PC-3 (cell line): ENCODE data around the gene GMDS. TPM values are rescaled to one million over a fixed set of nuclear protein-coding genes. Genes with fewer than 3 reads are reported as not detected.

Experiments
- ATAC-seq: fragments of 200-7000 bp; cut with Tn5 transposase; 2 replicates; pipeline ENCODE4 v1.9.1; 2020; ENCODE audit warnings: mild to moderate bottlenecking, moderate library complexity
- BruUV-seq: library from RNA; stranded (reverse); fragments of 400-500 nt; replicated peaks from 2 replicates; lab custom pipeline; 2021; lab: Mats Ljungman, UMichigan
- CTCF ChIA-PET: fragments of 300-600 bp; sonication (Branson Sonifier 250); formaldehyde crosslinking; loops from one replicate; lab custom pipeline; 2022; ENCODE audit warnings: antibody characterized with exemption; lab: Charles Lee
- POLR2A ChIA-PET: fragments of 300-600 bp; sonication (Branson Sonifier 250); formaldehyde crosslinking; loops from one replicate; lab custom pipeline; 2022; ENCODE audit warnings: antibody characterized with exemption; ENCODE audit not compliant: unreplicated experiment; lab: Charles Lee
- DNase-seq: peaks from one replicate; pipeline ENCODE4 v3.0.0-alpha.2; 2015
- H2AFZ ChIP-seq: fragments of 300-600 bp; sonication (generic); 2 replicates; pipeline ENCODE4 v1.6.0; 2016; ENCODE audit warnings: antibody characterized with exemption, low read length
- H3F3A ChIP-seq: fragments of 300-600 bp; sonication (generic); one replicate; pipeline ENCODE4 v1.6.0; 2017; ENCODE audit warnings: antibody characterized with exemption, low read length, control low read depth, mild to moderate bottlenecking; ENCODE audit not compliant: unreplicated experiment
- H3K27ac ChIP-seq: fragments of 300-600 bp; sonication (generic); 2 replicates; pipeline ENCODE4 v1.5.1; 2016; ENCODE audit warnings: mild to moderate bottlenecking, low read length
- H3K27me3 ChIP-seq: fragments of 300-600 bp; sonication (generic); 2 replicates; pipeline ENCODE4 v1.6.1; 2016; ENCODE audit warnings: low read length, mixed read lengths
- H3K36me3 ChIP-seq: fragments of 300-600 bp; sonication (generic); 2 replicates; pipeline ENCODE4 v1.6.1; 2016; ENCODE audit warnings: low read depth, mixed run types, low read length, mixed read lengths
- H3K4me1 ChIP-seq: fragments of 300-600 bp; sonication (generic); 2 replicates; pipeline ENCODE4 v1.5.1; 2016; ENCODE audit warnings: low read length; ENCODE audit not compliant: insufficient read depth
- H3K4me2 ChIP-seq: fragments of 300-600 bp; sonication (generic); 2 replicates; pipeline ENCODE4 v1.6.0; 2016; ENCODE audit warnings: low read length
- H3K4me3 ChIP-seq: fragments of 300-600 bp; sonication (generic); 2 replicates; pipeline ENCODE4 v1.5.1; 2016; ENCODE audit warnings: mild to moderate bottlenecking, low read length, mixed read lengths
- H3K79me2 ChIP-seq: fragments of 300-600 bp; sonication (generic); 2 replicates; pipeline ENCODE4 v1.6.1; 2017; ENCODE audit warnings: low read length, mixed read lengths
- H3K9ac ChIP-seq: fragments of 300-600 bp; sonication (generic); 2 replicates; pipeline ENCODE4 v1.6.0; 2016; ENCODE audit warnings: mild to moderate bottlenecking, low read length
- H3K9me2 ChIP-seq: fragments of 300-600 bp; sonication (generic); replicated peaks from 2 replicates; pipeline ENCODE4 v1.6.1; 2016; ENCODE audit warnings: mixed run types, low read length, mixed read lengths
- H3K9me3 ChIP-seq: fragments of 300-600 bp; sonication (generic); 2 replicates; pipeline ENCODE4 v1.6.1; 2016; ENCODE audit warnings: low read length, mixed read lengths
- H4K20me1 ChIP-seq: fragments of 300-600 bp; sonication (generic); 2 replicates; pipeline ENCODE4 v1.6.1; 2016; ENCODE audit warnings: low read length, mixed read lengths
- EZH2 ChIP-seq: fragments of 300-600 bp; sonication (generic); IDR thresholded peaks from one replicate; pipeline ENCODE4 v1.6.1; 2017; ENCODE audit warnings: antibody characterized with exemption, mild to moderate bottlenecking, low read length; ENCODE audit not compliant: unreplicated experiment
- EZH2phosphoT487 ChIP-seq: fragments of 300-600 bp; sonication (generic); IDR thresholded peaks from 2 replicates; pipeline ENCODE4 v1.6.1; 2018; ENCODE audit warnings: mild to moderate bottlenecking, antibody characterized with exemption, low read length, borderline replicate concordance
- intact Hi-C: fragments of 100-400 bp; cut with micrococcal nuclease; formaldehyde crosslinking; loops from 2 replicates; pipeline ENCODE4 v1.9.0; 2023
- total RNA-seq: library from RNA; depleted of rRNA; stranded (reverse); fragments of >200 nt; gene quantifications from 2 replicates; pipeline ENCODE4 v1.2.3, GENCODE V29; 2014
- TF ChIP-seq, protein P1 (sequence below): fragments of 300-600 bp; sonication (generic); conservative IDR thresholded peaks from 2 replicates; pipeline ENCODE4 v1.5.1; 2017; ENCODE audit warnings: antibody characterized with exemption, low read depth, mild to moderate bottlenecking, low read length

Gene GMDS
- total RNA-seq, 1 experiment from 2014 or later, result 18.3 TPM

DNA sequence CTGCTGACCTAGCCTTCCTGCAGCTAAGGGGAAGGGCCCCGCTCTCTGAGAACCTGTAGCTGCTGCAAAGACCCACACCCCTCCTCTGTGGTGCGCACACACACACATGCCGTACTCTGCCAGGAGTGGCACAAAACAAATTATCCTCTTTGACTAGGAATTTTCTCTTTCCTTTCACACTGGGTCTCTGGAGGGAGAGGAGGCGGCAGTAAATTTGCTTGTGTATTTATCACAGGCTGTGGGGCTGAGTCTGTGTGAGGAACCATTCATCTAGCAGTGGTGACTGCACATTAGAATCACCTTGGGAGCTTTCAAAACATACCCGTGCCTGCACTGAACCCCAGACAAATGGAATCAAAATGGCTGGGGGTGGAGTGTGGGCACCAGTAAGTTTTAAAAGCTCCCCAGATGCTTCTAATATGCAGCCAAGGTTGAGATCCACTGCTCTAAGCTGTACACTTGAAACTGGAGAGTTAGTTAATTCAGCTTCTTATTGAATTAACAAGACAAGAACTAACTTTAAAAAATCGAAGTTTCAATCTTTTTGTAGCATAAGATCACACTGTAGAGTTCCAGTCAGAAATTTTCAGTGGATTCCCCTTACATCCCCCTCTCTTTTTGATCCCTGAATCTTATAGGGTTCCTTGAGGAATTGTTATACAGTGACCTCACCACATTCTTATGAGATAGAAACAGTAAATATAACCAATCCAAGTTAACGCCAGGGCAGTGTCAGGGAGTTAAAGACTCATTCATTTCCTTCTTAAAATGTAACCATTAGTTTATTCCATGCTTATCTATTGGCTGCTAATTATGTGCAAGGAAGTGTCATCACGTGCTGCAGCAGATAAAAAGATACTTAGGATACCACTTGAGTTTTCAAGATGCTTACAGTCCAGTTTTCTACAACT is 29.8 kb upstream of the GMDS start:
- Histone ChIP-seq H3K4me2 (no peak overlapping the region), H3K4me1 (no peaks in the 10 kb centered on the region), H3K9me2 (no peaks in the 10 kb centered on the region), H3K27ac (no peak overlapping the region), H2AFZ (no peak overlapping the region), H3K9me3 (0 out of 2 replicates have a peak, but pooled peaks cover 6% of the 10 kb centered on the region), H4K20me1 (no peaks in the 10 kb centered on the region), H3K27me3 (no peaks in the 10 kb centered on the region), H3F3A (no peaks in the 10 kb centered on the region), H3K36me3 (no peaks in the 10 kb centered on the region), H3K79me2 (no peaks in the 10 kb centered on the region), H3K4me3 (no peak overlapping the region), H3K9ac (no peak overlapping the region)
- ChIA-PET POLR2A (no interaction called here), CTCF (no interaction called here)
- TF ChIP-seq EZH2, result no peak
- TF ChIP-seq EZH2phosphoT487, result no peak
- TF ChIP-seq, protein P1, sequence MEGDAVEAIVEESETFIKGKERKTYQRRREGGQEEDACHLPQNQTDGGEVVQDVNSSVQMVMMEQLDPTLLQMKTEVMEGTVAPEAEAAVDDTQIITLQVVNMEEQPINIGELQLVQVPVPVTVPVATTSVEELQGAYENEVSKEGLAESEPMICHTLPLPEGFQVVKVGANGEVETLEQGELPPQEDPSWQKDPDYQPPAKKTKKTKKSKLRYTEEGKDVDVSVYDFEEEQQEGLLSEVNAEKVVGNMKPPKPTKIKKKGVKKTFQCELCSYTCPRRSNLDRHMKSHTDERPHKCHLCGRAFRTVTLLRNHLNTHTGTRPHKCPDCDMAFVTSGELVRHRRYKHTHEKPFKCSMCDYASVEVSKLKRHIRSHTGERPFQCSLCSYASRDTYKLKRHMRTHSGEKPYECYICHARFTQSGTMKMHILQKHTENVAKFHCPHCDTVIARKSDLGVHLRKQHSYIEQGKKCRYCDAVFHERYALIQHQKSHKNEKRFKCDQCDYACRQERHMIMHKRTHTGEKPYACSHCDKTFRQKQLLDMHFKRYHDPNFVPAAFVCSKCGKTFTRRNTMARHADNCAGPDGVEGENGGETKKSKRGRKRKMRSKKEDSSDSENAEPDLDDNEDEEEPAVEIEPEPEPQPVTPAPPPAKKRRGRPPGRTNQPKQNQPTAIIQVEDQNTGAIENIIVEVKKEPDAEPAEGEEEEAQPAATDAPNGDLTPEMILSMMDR, result no peak
- BruUV-seq, result no TSS peak
- DNase-seq, result no peak
- intact Hi-C loops, result no loop called here
- ATAC-seq, result no peak

GRCh38 chr6:2272696-2273095 is 27.3 kb upstream of the GMDS start:
- Histone ChIP-seq H3K4me1 (no peaks in the 10 kb centered on the region), H3K27ac (no peak overlapping the region), H4K20me1 (no peaks in the 10 kb centered on the region), H3K9me3 (no peaks in the 10 kb centered on the region), H3K36me3 (no peaks in the 10 kb centered on the region), H3K9me2 (no peaks in the 10 kb centered on the region), H2AFZ (no peak overlapping the region), H3K79me2 (no peaks in the 10 kb centered on the region), H3K4me3 (no peak overlapping the region), H3K27me3 (no peaks in the 10 kb centered on the region), H3K9ac (no peak overlapping the region), H3K4me2 (no peak overlapping the region), H3F3A (no peaks in the 10 kb centered on the region)
- no TSS peak for BruUV-seq
- DNase-seq (no peak), ATAC-seq (no peak)
- TF ChIP-seq EZH2phosphoT487 (no peak), EZH2 (no peak)
- TF ChIP-seq, protein P1, result no peak
- ChIA-PET POLR2A (no interaction called here), CTCF (no interaction called here)
- intact Hi-C loops, result no loop called here

DNA sequence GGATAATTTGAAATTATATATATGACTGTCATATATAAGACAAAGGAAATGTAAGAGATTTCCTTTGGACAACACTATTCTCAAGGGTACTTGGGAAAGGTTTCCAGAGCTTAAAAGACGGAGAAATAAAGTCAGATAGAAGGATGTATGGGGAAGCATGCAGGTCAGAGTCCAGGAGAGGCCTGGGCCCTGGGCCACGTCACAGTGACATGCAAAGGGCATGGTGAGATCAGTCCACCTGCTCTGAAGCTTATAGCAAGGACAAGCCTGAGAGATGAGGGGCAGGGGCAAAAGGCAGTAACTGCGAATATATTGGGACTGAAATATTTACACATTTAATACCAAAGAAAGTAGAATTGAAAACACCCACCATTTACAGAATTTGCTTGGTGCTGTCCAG is 24.6 kb upstream of the GMDS start:
- H3K36me3 ChIP-seq, result no peaks in the 10 kb centered on the region
- no peaks in the 10 kb centered on the region for H4K20me1 ChIP-seq
- no peaks in the 10 kb centered on the region for H3K79me2 ChIP-seq
- no peak overlapping the region for H3K27ac ChIP-seq
- H3F3A ChIP-seq, result no peaks in the 10 kb centered on the region
- no peak overlapping the region for H3K4me3 ChIP-seq
- no peaks in the 10 kb centered on the region for H3K27me3 ChIP-seq
- TF ChIP-seq, protein P1, result no peak
- no peak for TF ChIP-seq EZH2phosphoT487
- no peak for TF ChIP-seq EZH2
- no peak overlapping the region for H2AFZ ChIP-seq
- ChIA-PET CTCF (no interaction called here), POLR2A (no interaction called here)
- no peaks in the 10 kb centered on the region for H3K9me3 ChIP-seq
- intact Hi-C loops, result no loop called here
- H3K4me1 ChIP-seq, result no peaks in the 10 kb centered on the region
- ATAC-seq, result no peak
- no TSS peak for BruUV-seq
- no peak for DNase-seq
- no peak overlapping the region for H3K4me2 ChIP-seq
- no peaks in the 10 kb centered on the region for H3K9me2 ChIP-seq
- H3K9ac ChIP-seq, result no peak overlapping the region
